Measurements from ENCODE around the gene PALM. TPM values are rescaled to one million over a fixed set of nuclear protein-coding genes. Genes with fewer than 3 reads are reported as not detected.

PALM gene
- total RNA-seq, 4 donors from 2014 or later: 7.5 to 33.8 (median 21.6) TPM

- Histone ChIP-seq H3K4me3 (peak overlapping the region in 2 of 4 donors; percentile 84 to 86), H3K27ac (peak overlapping the region in 3 of 4 donors; percentile 90 to 96 (median 92)), H3K9me3 (no peaks in the 10 kb centered on the region), H3K27me3 (peaks cover 0 to 3% of the 10 kb centered on the region in 2 donors), H3K4me1 (peaks cover 3 to 42% (median 13%) of the 10 kb centered on the region in 4 donors), H3K36me3 (no peaks in the 10 kb centered on the region)
- DNase-seq: no peak
- TF ChIP-seq, protein P1, sequence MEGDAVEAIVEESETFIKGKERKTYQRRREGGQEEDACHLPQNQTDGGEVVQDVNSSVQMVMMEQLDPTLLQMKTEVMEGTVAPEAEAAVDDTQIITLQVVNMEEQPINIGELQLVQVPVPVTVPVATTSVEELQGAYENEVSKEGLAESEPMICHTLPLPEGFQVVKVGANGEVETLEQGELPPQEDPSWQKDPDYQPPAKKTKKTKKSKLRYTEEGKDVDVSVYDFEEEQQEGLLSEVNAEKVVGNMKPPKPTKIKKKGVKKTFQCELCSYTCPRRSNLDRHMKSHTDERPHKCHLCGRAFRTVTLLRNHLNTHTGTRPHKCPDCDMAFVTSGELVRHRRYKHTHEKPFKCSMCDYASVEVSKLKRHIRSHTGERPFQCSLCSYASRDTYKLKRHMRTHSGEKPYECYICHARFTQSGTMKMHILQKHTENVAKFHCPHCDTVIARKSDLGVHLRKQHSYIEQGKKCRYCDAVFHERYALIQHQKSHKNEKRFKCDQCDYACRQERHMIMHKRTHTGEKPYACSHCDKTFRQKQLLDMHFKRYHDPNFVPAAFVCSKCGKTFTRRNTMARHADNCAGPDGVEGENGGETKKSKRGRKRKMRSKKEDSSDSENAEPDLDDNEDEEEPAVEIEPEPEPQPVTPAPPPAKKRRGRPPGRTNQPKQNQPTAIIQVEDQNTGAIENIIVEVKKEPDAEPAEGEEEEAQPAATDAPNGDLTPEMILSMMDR (IDR thresholded peaks at IDR 0.05): no peak
- TF ChIP-seq POLR2A (IDR thresholded peaks at IDR 0.05): no peak
These were observed 29.8 kb upstream of the PALM start for GRCh38 chr19:678791-679388.

- H3K4me1 ChIP-seq: peaks cover 3 to 42% (median 13%) of the 10 kb centered on the region in 4 donors
- peaks cover 0 to 3% of the 10 kb centered on the region in 2 donors for H3K27me3 ChIP-seq
- H3K9me3 ChIP-seq: no peaks in the 10 kb centered on the region
- H3K36me3 ChIP-seq: no peaks in the 10 kb centered on the region
- H3K4me3 ChIP-seq: peak overlapping the region; percentile 72 to 95 (median 85)
- TF ChIP-seq, protein P1 (IDR thresholded peaks at IDR 0.05): no peak
- TF ChIP-seq POLR2A (IDR thresholded peaks at IDR 0.05): no peak
- H3K27ac ChIP-seq: peak overlapping the region; percentile 76 to 96 (median 91)
- DNase-seq: peak in 2 of 3 donors; percentile 64 to 66
These were observed 29.1 kb upstream of the PALM start for GRCh38 chr19:679418-680286.

DNA sequence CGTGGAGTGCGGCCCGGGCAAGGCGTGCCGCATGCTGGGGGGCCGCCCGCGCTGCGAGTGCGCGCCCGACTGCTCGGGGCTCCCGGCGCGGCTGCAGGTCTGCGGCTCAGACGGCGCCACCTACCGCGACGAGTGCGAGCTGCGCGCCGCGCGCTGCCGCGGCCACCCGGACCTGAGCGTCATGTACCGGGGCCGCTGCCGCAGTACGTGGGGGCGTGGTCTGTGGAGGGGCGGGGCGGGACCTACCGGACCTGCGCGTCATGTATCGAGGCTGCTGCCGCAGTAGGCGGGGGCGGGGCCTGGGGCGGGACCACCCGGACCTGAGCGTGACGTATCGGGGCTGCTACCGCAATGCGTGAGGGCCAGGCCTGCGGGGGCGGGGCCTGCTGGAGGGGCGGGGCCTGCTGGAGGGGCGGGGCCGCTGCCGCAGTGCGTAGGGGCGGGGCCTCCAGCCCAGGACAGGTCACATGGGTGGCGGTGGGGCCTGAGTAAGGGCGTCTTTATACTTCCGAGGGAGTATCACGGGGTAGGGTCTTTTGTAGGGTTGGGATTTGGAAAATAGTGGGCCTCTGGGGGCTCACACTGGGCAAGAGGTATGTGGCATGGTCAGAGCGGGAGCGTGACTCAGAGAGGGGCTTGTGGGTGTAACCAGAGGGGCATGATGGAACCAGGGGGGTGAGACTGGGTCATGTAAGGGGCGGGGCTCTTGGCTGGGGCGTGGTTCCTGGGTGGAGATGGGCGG is 28.3 kb upstream of the PALM start:
- H3K4me1 ChIP-seq: peaks cover 3 to 39% (median 13%) of the 10 kb centered on the region in 4 donors

GRCh38 chr19:681029-682019 is 27.4 kb upstream of the PALM start:
- Histone ChIP-seq H3K4me1 (peaks cover 0 to 31% (median 11%) of the 10 kb centered on the region in 4 donors), H3K27me3 (peaks cover 0 to 3% of the 10 kb centered on the region in 2 donors), H3K9me3 (no peaks in the 10 kb centered on the region), H3K4me3 (peak overlapping the region; percentile 72 to 95 (median 85)), H3K27ac (peak overlapping the region; percentile 76 to 96 (median 91)), H3K36me3 (no peaks in the 10 kb centered on the region)
- DNase-seq: peak in 2 of 3 donors; percentile 86 to 94
- no peak for TF ChIP-seq POLR2A (IDR thresholded peaks at IDR 0.05)
- TF ChIP-seq, protein P1 (IDR thresholded peaks at IDR 0.05): no peak

More for the DNA sequence above, 28.3 kb upstream of the PALM start:
- peak; percentile 48 to 82 for TF ChIP-seq POLR2A (IDR thresholded peaks at IDR 0.05)
- TF ChIP-seq, protein P1 (IDR thresholded peaks at IDR 0.05): peak; percentile 35 to 76 (median 59)
- Histone ChIP-seq H3K36me3 (no peaks in the 10 kb centered on the region), H3K27me3 (peaks cover 0 to 3% of the 10 kb centered on the region in 2 donors), H3K9me3 (no peaks in the 10 kb centered on the region), H3K4me3 (peak overlapping the region; percentile 72 to 95 (median 85)), H3K27ac (peak overlapping the region; percentile 76 to 96 (median 91))
- DNase-seq: peak; percentile 99 to 100 (median 100)
